Thoracic aorta (tissue), 2 donors: Measurements from ENCODE around the gene TCEA3. TPM values are rescaled to one million over a fixed set of nuclear protein-coding genes. Genes with fewer than 3 reads are reported as not detected.

ENCODE experiments used
- ATAC-seq: fragments of 150-250 bp; one replicate; pipeline ENCODE4 v1.8.0; 2017; ENCODE audit warnings: low read depth; ENCODE audit not compliant: insufficient number of reproducible peaks, low FRiP score
- DNase-seq: peaks from one replicate; pipeline ENCODE4 v3.0.0-alpha.2; 2020; ENCODE audit warnings: low spot score
- H3K27ac ChIP-seq, 2 donors: fragments of 200-600 bp; sonication (generic); 1 replicate in 1 of 2; 2 replicates in 1 of 2; pipeline ENCODE4 v1.5.1; 2016; ENCODE audit warnings: mild to moderate bottlenecking in 2 of 2, moderate library complexity in 2 of 2
- H3K27me3 ChIP-seq: fragments of 200-600 bp; sonication (generic); replicated peaks from 2 replicates; pipeline ENCODE4 v1.6.0; 2016; ENCODE audit warnings: mild to moderate bottlenecking; ENCODE audit not compliant: insufficient read depth
- H3K36me3 ChIP-seq: fragments of 200-600 bp; sonication (generic); one replicate; pipeline ENCODE4 v1.5.1; 2016
- H3K4me1 ChIP-seq, 2 donors: fragments of 200-600 bp; sonication (generic); 1 replicate in 1 of 2; 2 replicates in 1 of 2; pipeline versions ENCODE4 v1.5.1 to v1.6.0; 2016; ENCODE audit warnings: low read depth in 2 of 2, mild to moderate bottlenecking in 1 of 2; ENCODE audit not compliant: control insufficient read depth in 1 of 2
- H3K4me3 ChIP-seq: fragments of 200-600 bp; sonication (generic); 2 replicates; pipeline ENCODE4 v1.5.1; 2016; ENCODE audit warnings: mild to moderate bottlenecking
- H3K9me3 ChIP-seq: fragments of 200-600 bp; sonication (generic); 2 replicates; pipeline ENCODE4 v1.5.1; 2016
- CTCF ChIP-seq: fragments of 200-600 bp; sonication (generic); IDR thresholded peaks from one replicate; pipeline ENCODE4 v1.5.1; 2019; ENCODE audit warnings: antibody characterized with exemption
- total RNA-seq, 2 donors: library from RNA; depleted of rRNA; stranded (reverse); fragments of >200 nt; gene quantifications; one replicate each; pipeline versions ENCODE4 v1.1.0 to v1.2.3, GENCODE V29; 2016

The TCEA3 gene
- total RNA-seq, 2 donors from 2014 or later = 22.2 to 39.5 TPM

- DNase-seq (no peak), ATAC-seq (no peak)
- no peak for TF ChIP-seq CTCF
- no peaks in the 10 kb centered on the region for H3K36me3 ChIP-seq
- H3K9me3 ChIP-seq = no peaks in the 10 kb centered on the region
- H3K27ac ChIP-seq = no peak overlapping the region
- H3K27me3 ChIP-seq = no peaks in the 10 kb centered on the region
- H3K4me1 ChIP-seq = peaks cover 0 to 10% of the 10 kb centered on the region in 2 donors
- no peak overlapping the region for H3K4me3 ChIP-seq
Observed at GRCh38 chr1:23448846-23449245, 24.3 kb upstream of the TCEA3 start.

GRCh38 chr1:23446661-23447310 is 22.2 kb upstream of the TCEA3 start:
- Histone ChIP-seq H3K4me1 (peaks cover 0 to 5% of the 10 kb centered on the region in 2 donors), H3K27me3 (no peaks in the 10 kb centered on the region), H3K27ac (no peak overlapping the region), H3K9me3 (no peaks in the 10 kb centered on the region), H3K4me3 (no peak overlapping the region), H3K36me3 (peaks cover 8% of the 10 kb centered on the region)
- no peak for TF ChIP-seq CTCF
- DNase-seq (no peak), ATAC-seq (no peak)

- no peak overlapping the region for H3K27ac ChIP-seq
- H3K36me3 ChIP-seq = peaks cover 17% of the 10 kb centered on the region
- ATAC-seq (no peak), DNase-seq (no peak)
- H3K9me3 ChIP-seq = no peaks in the 10 kb centered on the region
- no peaks in the 10 kb centered on the region for H3K4me1 ChIP-seq
- H3K27me3 ChIP-seq = no peaks in the 10 kb centered on the region
- no peak for TF ChIP-seq CTCF
- H3K4me3 ChIP-seq = no peak overlapping the region
Observed at GRCh38 chr1:23444596-23445390, 20.2 kb upstream of the TCEA3 start.

- Histone ChIP-seq H3K27me3 (no peaks in the 10 kb centered on the region), H3K36me3 (peaks cover 17% of the 10 kb centered on the region), H3K4me1 (no peaks in the 10 kb centered on the region), H3K27ac (no peak overlapping the region), H3K4me3 (no peak overlapping the region), H3K9me3 (no peaks in the 10 kb centered on the region)
- TF ChIP-seq CTCF = no peak
- DNase-seq = peak; percentile 27
- no peak for ATAC-seq
Observed at GRCh38 chr1:23444104-23444533, 19.6 kb upstream of the TCEA3 start.

GRCh38 chr1:23442751-23443150 is 18.2 kb upstream of the TCEA3 start:
- Histone ChIP-seq H3K4me1 (no peaks in the 10 kb centered on the region), H3K9me3 (no peaks in the 10 kb centered on the region), H3K27ac (no peak overlapping the region), H3K27me3 (no peaks in the 10 kb centered on the region), H3K36me3 (peaks cover 17% of the 10 kb centered on the region), H3K4me3 (no peak overlapping the region)
- no peak for ATAC-seq
- no peak for DNase-seq
- no peak for TF ChIP-seq CTCF
